ENCODE measurements around the gene METTL16.

The METTL16 gene

DNA sequence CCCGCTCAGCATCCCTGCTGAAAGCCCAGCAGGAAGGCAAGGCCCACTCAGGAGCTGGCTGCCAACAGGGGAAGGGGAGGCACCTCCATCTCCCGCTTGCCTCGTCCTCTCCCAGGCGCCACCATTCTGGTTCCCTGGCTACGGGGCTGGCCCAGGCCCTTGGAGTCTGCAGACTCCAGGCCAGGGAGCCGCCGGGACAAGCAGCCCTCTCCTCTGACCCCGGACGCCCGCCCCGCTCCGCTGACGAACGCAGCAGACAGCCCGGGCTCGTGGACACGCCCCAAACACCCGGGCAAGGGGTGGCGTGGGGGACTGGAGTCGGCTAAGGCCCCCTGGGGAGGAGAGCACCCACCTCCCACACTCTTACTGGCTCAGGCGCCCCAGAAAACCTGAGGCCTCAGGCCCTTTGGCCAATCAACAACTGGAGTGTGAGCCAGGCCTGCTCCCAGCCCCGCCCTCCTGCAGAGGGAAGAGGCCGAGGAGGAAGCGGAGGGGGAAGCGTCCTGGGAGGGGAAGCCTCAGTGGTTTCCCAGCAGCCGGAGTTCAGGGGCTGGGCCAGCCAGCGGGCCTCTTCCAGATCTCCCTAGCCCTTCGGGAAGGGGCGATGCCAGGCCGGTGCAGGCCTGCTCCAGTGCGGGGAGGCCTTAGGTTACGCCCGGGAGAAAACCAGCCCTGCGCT, 115.0 kb downstream of the METTL16 start:
- no peak overlapping the region for H2AFZ ChIP-seq (ENCODE audit: low read depth, low read length, severe bottlenecking)
- no peaks in the 10 kb centered on the region for H3K9me3 ChIP-seq (ENCODE audit: insufficient read depth, low read length)
- H3K79me2 ChIP-seq (ENCODE audit: insufficient read depth, low read length), result peaks cover 4% of the 10 kb centered on the region; the same call in 1 of the 2 replicates
- no peaks in the 10 kb centered on the region for H3K9me2 ChIP-seq (replicated peaks; ENCODE audit: insufficient read depth, low read length)
- TF ChIP-seq EZH2phosphoT487 (conservative IDR thresholded peaks at IDR 0.05; ENCODE audit: low read length), result no peak
- TF ChIP-seq, protein P1, sequence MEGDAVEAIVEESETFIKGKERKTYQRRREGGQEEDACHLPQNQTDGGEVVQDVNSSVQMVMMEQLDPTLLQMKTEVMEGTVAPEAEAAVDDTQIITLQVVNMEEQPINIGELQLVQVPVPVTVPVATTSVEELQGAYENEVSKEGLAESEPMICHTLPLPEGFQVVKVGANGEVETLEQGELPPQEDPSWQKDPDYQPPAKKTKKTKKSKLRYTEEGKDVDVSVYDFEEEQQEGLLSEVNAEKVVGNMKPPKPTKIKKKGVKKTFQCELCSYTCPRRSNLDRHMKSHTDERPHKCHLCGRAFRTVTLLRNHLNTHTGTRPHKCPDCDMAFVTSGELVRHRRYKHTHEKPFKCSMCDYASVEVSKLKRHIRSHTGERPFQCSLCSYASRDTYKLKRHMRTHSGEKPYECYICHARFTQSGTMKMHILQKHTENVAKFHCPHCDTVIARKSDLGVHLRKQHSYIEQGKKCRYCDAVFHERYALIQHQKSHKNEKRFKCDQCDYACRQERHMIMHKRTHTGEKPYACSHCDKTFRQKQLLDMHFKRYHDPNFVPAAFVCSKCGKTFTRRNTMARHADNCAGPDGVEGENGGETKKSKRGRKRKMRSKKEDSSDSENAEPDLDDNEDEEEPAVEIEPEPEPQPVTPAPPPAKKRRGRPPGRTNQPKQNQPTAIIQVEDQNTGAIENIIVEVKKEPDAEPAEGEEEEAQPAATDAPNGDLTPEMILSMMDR (IDR thresholded peaks at IDR 0.05; ENCODE audit: insufficient read depth, low read length, poor library complexity, severe bottlenecking), result no peak
- no peak overlapping the region for H3K9ac ChIP-seq (ENCODE audit: low read length)
- no peak overlapping the region for H3K27ac ChIP-seq (ENCODE audit: low read depth, low read length)
- peaks cover 4% of the 10 kb centered on the region; the same call in 1 of the 2 replicates for H4K20me1 ChIP-seq (ENCODE audit: low read depth, low read length)
- H3F3A ChIP-seq (ENCODE audit: insufficient read depth), result peaks cover 6% of the 10 kb centered on the region; the same call in 1 of the 2 replicates
- no peaks in the 10 kb centered on the region for H3K36me3 ChIP-seq (ENCODE audit: low read length)
- H3K4me3 ChIP-seq (ENCODE audit: insufficient read depth, low read length, poor library complexity, severe bottlenecking), result no peak overlapping the region
- no peaks in the 10 kb centered on the region for H3K27me3 ChIP-seq (ENCODE audit: low read length)
- H3K4me2 ChIP-seq (ENCODE audit: low read depth, low read length, poor library complexity, severe bottlenecking), result no peak overlapping the region

DNA sequence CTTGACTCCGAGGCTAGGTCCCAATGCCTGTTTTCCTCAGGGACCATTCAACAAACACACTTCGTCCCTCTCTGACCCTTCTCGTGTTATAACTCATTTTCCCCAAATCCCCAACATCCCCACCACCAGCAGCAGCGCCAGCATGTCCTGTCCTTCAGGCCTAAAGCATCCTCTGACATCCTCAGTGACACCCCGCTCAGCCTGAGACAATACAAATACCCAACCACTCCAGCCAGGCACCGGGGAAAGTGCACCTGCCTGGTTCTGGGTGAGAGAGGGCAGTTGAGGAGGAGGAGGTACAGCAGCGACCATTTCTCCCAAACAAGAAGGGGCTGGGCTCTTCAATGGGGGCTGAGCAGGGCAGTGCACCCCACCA, 115.5 kb downstream of the METTL16 start:
- H3K27me3 ChIP-seq (ENCODE audit: low read length), result no peaks in the 10 kb centered on the region
- no peaks in the 10 kb centered on the region for H3K36me3 ChIP-seq (ENCODE audit: low read length)
- TF ChIP-seq EZH2phosphoT487 (conservative IDR thresholded peaks at IDR 0.05; ENCODE audit: low read length), result no peak
- TF ChIP-seq, protein P1 (IDR thresholded peaks at IDR 0.05; ENCODE audit: insufficient read depth, low read length, poor library complexity, severe bottlenecking), result no peak
- no peak overlapping the region for H2AFZ ChIP-seq (ENCODE audit: low read depth, low read length, severe bottlenecking)
- H3K4me2 ChIP-seq (ENCODE audit: low read depth, low read length, poor library complexity, severe bottlenecking), result no peak overlapping the region
- H4K20me1 ChIP-seq (ENCODE audit: low read depth, low read length), result peaks cover 4% of the 10 kb centered on the region; the same call in 1 of the 2 replicates
- H3K4me3 ChIP-seq (ENCODE audit: insufficient read depth, low read length, poor library complexity, severe bottlenecking), result no peak overlapping the region
- H3K9ac ChIP-seq (ENCODE audit: low read length), result no peak overlapping the region
- no peaks in the 10 kb centered on the region for H3K9me3 ChIP-seq (ENCODE audit: insufficient read depth, low read length)
- peaks cover 6% of the 10 kb centered on the region; the same call in 1 of the 2 replicates for H3F3A ChIP-seq (ENCODE audit: insufficient read depth)
- no peaks in the 10 kb centered on the region for H3K9me2 ChIP-seq (replicated peaks; ENCODE audit: insufficient read depth, low read length)
- no peak overlapping the region for H3K27ac ChIP-seq (ENCODE audit: low read depth, low read length)
- peaks cover 9% of the 10 kb centered on the region; the same call in 1 of the 2 replicates for H3K79me2 ChIP-seq (ENCODE audit: insufficient read depth, low read length)

DNA sequence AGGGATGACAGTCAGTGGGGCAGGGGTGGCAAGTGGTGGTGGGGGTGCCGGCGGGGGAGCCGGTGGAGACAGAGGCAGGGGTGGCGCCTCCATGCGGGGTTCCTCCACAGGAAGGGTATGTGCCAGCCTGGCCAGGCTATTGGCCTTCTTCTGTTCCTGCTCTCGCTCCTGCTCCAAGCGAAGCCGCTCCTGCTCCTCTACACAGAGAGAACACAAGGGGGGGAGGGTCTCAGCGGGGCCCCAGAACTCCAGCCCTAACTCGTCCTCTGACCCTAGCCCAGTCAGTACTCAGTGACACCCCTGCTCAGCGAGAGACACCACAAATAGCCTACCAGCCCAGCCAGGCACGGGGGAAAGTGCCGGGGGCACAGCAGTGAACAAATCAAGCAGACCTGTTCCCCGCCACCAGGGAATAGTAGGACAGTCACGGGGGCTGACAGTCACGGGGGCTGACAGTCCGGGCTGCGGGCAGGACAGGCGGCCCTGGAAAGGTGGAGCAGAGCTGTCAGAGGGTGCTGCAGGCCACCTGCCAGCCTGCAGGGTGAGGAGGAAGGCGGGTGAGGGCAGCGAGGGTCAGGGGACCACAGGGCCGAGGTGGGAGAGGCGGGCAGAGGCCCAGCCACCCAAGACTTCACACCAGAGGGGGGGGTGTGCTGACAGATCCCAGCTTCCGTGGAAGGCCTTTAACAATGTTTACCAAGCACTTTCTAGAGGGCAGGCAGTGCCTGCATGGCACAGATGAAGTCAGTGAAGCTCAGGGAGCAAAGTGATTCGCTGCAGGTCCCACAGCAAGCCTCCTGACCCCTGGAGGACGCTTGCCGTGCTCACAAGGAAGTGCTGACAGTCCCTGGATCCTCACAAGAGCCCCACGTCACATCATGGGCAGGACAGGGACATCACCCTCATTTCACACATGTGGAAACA, 116.2 kb downstream of the METTL16 start:
- Histone ChIP-seq H3F3A (ENCODE audit: insufficient read depth) (peaks cover 6% of the 10 kb centered on the region; the same call in 1 of the 2 replicates), H3K4me2 (ENCODE audit: low read depth, low read length, poor library complexity, severe bottlenecking) (no peak overlapping the region), H3K27me3 (ENCODE audit: low read length) (no peaks in the 10 kb centered on the region), H3K27ac (ENCODE audit: low read depth, low read length) (no peak overlapping the region), H3K9ac (ENCODE audit: low read length) (no peak overlapping the region), H3K9me2 (replicated peaks; ENCODE audit: insufficient read depth, low read length) (no peaks in the 10 kb centered on the region), H2AFZ (ENCODE audit: low read depth, low read length, severe bottlenecking) (no peak overlapping the region), H3K9me3 (ENCODE audit: insufficient read depth, low read length) (no peaks in the 10 kb centered on the region), H3K36me3 (ENCODE audit: low read length) (no peaks in the 10 kb centered on the region), H3K79me2 (ENCODE audit: insufficient read depth, low read length) (peaks cover 9% of the 10 kb centered on the region; the same call in 1 of the 2 replicates), H4K20me1 (ENCODE audit: low read depth, low read length) (peaks cover 4% of the 10 kb centered on the region; the same call in 1 of the 2 replicates), H3K4me3 (ENCODE audit: insufficient read depth, low read length, poor library complexity, severe bottlenecking) (no peak overlapping the region)
- TF ChIP-seq, protein P1 (IDR thresholded peaks at IDR 0.05; ENCODE audit: insufficient read depth, low read length, poor library complexity, severe bottlenecking), result no peak
- no peak for TF ChIP-seq EZH2phosphoT487 (conservative IDR thresholded peaks at IDR 0.05; ENCODE audit: low read length)
